ENCODE results near the gene HSPA1A. TPM values are rescaled to one million over a fixed set of nuclear protein-coding genes. Genes with fewer than 3 reads are reported as not detected.
A peak's percentile ranks its signal among the peaks of the same experiment; 100 is the strongest.

HSPA1A gene
- total and polyA plus RNA-seq, 9 of the 15 experiments (the other 6 are each of a cell fraction or from before 2014, with no cell fraction given), result 2.2 to 273 (median 107) TPM

DNA sequence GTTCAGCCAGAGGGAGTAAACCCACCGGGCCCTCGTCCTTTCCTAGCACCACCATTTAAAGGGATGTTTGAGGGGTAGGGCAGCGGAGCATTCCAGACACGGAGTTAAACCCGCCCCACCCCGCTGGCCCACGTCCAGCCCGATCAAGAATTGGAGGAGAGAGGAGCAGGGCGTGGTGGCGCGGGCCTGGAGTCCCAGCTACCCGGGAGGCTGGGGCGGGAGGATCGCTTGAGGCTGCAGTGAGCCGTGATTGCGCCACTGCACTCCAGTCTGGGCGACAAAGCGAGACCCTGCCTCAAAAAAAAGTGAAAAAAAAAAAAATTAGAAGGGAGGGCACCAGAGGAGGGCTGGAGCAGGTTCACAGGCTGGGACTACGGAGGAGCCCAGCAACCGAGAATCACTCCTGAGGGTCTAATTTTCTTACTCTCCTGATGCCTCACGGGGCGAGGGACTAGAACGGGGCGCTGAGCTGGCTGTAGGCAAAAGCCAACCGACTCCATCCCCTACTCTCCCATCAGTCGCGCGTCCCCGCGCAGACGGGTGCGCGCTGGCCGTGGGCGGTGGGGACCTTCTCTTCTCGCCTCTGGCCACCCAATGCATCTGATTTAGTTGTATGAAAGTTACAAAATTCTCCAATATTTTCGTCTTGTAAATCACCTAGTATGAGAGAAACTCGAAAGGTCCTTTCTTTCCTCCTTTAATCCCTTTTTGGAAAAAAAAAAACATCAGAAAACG, 6.1 kb downstream of the HSPA1A start (continued):
- TF ChIP-seq ZBTB2 (IDR thresholded peaks at IDR 0.05), result 0 out of 2 replicates have a peak, but pooled peaks have one; percentile 13
- TF ChIP-seq CHD4 (IDR thresholded peaks at IDR 0.05; ENCODE audit: insufficient read depth, insufficient replicate concordance, low read depth, low read length, poor library complexity, severe bottlenecking), result no peak
- no peak for TF ChIP-seq FOXA1 (IDR thresholded peaks at IDR 0.05; ENCODE audit: borderline replicate concordance)
- no peak for TF ChIP-seq CTBP1 (IDR thresholded peaks at IDR 0.05; ENCODE audit: borderline replicate concordance)
- TF ChIP-seq NFXL1 (CRISPR knock-in tag; IDR thresholded peaks at IDR 0.05), result no peak
- no peak for TF ChIP-seq PTRF (tag; IDR thresholded peaks at IDR 0.05)
- TF ChIP-seq, protein P1, sequence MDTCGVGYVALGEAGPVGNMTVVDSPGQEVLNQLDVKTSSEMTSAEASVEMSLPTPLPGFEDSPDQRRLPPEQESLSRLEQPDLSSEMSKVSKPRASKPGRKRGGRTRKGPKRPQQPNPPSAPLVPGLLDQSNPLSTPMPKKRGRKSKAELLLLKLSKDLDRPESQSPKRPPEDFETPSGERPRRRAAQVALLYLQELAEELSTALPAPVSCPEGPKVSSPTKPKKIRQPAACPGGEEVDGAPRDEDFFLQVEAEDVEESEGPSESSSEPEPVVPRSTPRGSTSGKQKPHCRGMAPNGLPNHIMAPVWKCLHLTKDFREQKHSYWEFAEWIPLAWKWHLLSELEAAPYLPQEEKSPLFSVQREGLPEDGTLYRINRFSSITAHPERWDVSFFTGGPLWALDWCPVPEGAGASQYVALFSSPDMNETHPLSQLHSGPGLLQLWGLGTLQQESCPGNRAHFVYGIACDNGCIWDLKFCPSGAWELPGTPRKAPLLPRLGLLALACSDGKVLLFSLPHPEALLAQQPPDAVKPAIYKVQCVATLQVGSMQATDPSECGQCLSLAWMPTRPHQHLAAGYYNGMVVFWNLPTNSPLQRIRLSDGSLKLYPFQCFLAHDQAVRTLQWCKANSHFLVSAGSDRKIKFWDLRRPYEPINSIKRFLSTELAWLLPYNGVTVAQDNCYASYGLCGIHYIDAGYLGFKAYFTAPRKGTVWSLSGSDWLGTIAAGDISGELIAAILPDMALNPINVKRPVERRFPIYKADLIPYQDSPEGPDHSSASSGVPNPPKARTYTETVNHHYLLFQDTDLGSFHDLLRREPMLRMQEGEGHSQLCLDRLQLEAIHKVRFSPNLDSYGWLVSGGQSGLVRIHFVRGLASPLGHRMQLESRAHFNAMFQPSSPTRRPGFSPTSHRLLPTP (IDR thresholded peaks at IDR 0.05; ENCODE audit: borderline replicate concordance, extremely low read depth, insufficient read length), result no peak
- no peak for TF ChIP-seq ZNF41 (CRISPR knock-in tag; conservative IDR thresholded peaks at IDR 0.05)
- TF ChIP-seq MTA1 (IDR thresholded peaks at IDR 0.05; ENCODE audit: borderline replicate concordance), result peak; percentile 72; the same call in 1 of the 2 replicates
- TF ChIP-seq BHLHE40 (IDR thresholded peaks at IDR 0.05; ENCODE audit: low read length), result 0 out of 2 replicates have a peak, but pooled peaks have one; percentile 7
- TF ChIP-seq, protein P2, sequence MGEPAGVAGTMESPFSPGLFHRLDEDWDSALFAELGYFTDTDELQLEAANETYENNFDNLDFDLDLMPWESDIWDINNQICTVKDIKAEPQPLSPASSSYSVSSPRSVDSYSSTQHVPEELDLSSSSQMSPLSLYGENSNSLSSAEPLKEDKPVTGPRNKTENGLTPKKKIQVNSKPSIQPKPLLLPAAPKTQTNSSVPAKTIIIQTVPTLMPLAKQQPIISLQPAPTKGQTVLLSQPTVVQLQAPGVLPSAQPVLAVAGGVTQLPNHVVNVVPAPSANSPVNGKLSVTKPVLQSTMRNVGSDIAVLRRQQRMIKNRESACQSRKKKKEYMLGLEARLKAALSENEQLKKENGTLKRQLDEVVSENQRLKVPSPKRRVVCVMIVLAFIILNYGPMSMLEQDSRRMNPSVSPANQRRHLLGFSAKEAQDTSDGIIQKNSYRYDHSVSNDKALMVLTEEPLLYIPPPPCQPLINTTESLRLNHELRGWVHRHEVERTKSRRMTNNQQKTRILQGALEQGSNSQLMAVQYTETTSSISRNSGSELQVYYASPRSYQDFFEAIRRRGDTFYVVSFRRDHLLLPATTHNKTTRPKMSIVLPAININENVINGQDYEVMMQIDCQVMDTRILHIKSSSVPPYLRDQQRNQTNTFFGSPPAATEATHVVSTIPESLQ (CRISPR knock-in tag; IDR thresholded peaks at IDR 0.05), result no peak
- TF ChIP-seq ZFP1 (CRISPR knock-in tag; IDR thresholded peaks at IDR 0.05), result peak; percentile 21; the same call in 1 of the 2 replicates
- TF ChIP-seq ZNF133 (CRISPR knock-in tag; IDR thresholded peaks at IDR 0.05), result no peak
- TF ChIP-seq KHSRP (IDR thresholded peaks at IDR 0.05), result no peak
- TF ChIP-seq RFX7 (CRISPR knock-in tag; IDR thresholded peaks at IDR 0.05), result no peak
- no peak for TF ChIP-seq PCBP1 (IDR thresholded peaks at IDR 0.05; ENCODE audit: low read depth, low read length, poor library complexity, severe bottlenecking)
- no peak for TF ChIP-seq RBM25 (IDR thresholded peaks at IDR 0.05; ENCODE audit: low read depth, low read length, severe bottlenecking)
- no peak for TF ChIP-seq ZSCAN32 (CRISPR knock-in tag; IDR thresholded peaks at IDR 0.05)
- TF ChIP-seq KDM2B (CRISPR knock-in tag; IDR thresholded peaks at IDR 0.05), result no peak
- TF ChIP-seq ZNF280B (CRISPR knock-in tag; IDR thresholded peaks at IDR 0.05), result no peak
- peak; percentile 85 for TF ChIP-seq SMAD4 (CRISPR knock-in tag; conservative IDR thresholded peaks at IDR 0.05)
